Lower leg skin (tissue), 3 donors: ENCODE measurements around the gene PAGE2B.

ENCODE experiments used
- CTCF ChIP-seq, 3 donors: fragments of 450-650 bp; IDR thresholded peaks; one replicate each; pipeline ENCODE4 v1.5.1; 2016; ENCODE audit warnings: antibody characterized with exemption in 3 of 3, mild to moderate bottlenecking in 3 of 3, moderate library complexity in 2 of 3
- POLR2A ChIP-seq, 2 donors: fragments of 450-650 bp; IDR thresholded peaks; one replicate each; pipeline ENCODE4 v1.6.1; 2016 to 2017; ENCODE audit warnings: antibody characterized with exemption in 2 of 2, mild to moderate bottlenecking in 1 of 2, moderate library complexity in 1 of 2

DNA sequence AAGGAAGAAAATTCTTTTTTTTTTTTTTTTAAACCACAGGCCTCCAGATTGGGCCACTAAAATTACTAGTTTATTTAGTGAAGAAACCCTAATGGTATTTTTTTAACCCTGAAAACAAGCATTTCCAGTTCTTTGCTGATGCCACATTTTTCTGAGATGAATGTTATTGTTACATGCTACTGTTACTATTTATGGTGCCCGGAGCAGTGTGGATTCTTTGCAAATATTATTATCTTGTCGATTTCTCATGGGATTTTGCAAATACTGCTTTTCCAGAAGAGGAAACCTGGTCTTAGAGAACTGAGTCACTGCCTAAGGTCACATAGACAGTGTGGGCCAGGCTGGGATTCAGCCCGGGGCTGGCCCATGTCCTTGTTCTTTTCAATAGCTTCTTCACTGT is 35.4 kb upstream of the PAGE2B start:
- TF ChIP-seq CTCF (IDR thresholded peaks at IDR 0.05) (no peak), POLR2A (IDR thresholded peaks at IDR 0.05) (no peak)
